ENCODE measurements around the gene FAM131A. TPM values are rescaled to one million over a fixed set of nuclear protein-coding genes. Genes with fewer than 3 reads are reported as not detected.

Gene FAM131A
- total and polyA plus RNA-seq, 10 of the 15 experiments (the other 5 are each of a cell fraction or from before 2014, with no cell fraction given) = 0.31 to 4.5 (median 1.5) TPM

GRCh38 chr3:184352149-184352785, 14.9 kb downstream of the FAM131A start:
- Histone ChIP-seq H3K9ac (ENCODE audit: control insufficient read depth, insufficient read depth, low read length) (no peak overlapping the region), H3K4me1 (ENCODE audit: control insufficient read depth, insufficient read depth, low read length) (no peaks in the 10 kb centered on the region), H3K4me3 (no peak overlapping the region), H4K20me1 (ENCODE audit: control insufficient read depth, insufficient read depth) (no peaks in the 10 kb centered on the region), H3K9me3 (replicated peaks; ENCODE audit: control insufficient read depth, insufficient read depth, low read length) (no peaks in the 10 kb centered on the region), H3K79me2 (ENCODE audit: control insufficient read depth, insufficient read depth, low read length) (no peaks in the 10 kb centered on the region), H3K4me2 (ENCODE audit: control insufficient read depth, insufficient read depth) (no peak overlapping the region), H3K36me3 (ENCODE audit: control insufficient read depth in 2 of 2, insufficient read depth in 2 of 2, low read length in 1 of 2) (no peaks in the 10 kb centered on the region), H2AFZ (ENCODE audit: control insufficient read depth, low read depth, low read length) (no peak overlapping the region), H3K27ac (ENCODE audit: control insufficient read depth, insufficient read depth) (no peak overlapping the region), H3K27me3 (replicated peaks in 1 of 2; ENCODE audit: control insufficient read depth in 2 of 2, insufficient read depth in 2 of 2, low read length in 1 of 2) (no peaks in the 10 kb centered on the region)
- ChIA-PET SMC1A (ENCODE audit: uncharacterized antibody, unreplicated experiment) (no interaction called here), POLR2A (no interaction called here), CTCF (interaction anchor here (0.5 to 3.7 kb wide), 3 partner anchors 19 to 871 kb away, joined by 3 to 16 read pairs (median 3); no protein-coding TSS in a partner anchor), RAD21 (ENCODE audit: unreplicated experiment) (no interaction called here)
- in situ Hi-C loops (cut with MboI) = no loop called here
- intact Hi-C loops (cut with micrococcal nuclease; ENCODE audit: unreplicated experiment) = no loop called here
- TF ChIP-seq BACH1 (IDR thresholded peaks at IDR 0.05; ENCODE audit: borderline replicate concordance) = no peak
- no peak for TF ChIP-seq SKIL (IDR thresholded peaks at IDR 0.05; ENCODE audit: low read depth, poor library complexity, severe bottlenecking)
- TF ChIP-seq DPF2 (IDR thresholded peaks at IDR 0.05) = no peak
- no peak for TF ChIP-seq NR2C2 (IDR thresholded peaks at IDR 0.05; ENCODE audit: borderline replicate concordance, control insufficient read depth, insufficient read length, low read depth)
- TF ChIP-seq SREBF1 (IDR thresholded peaks at IDR 0.05; ENCODE audit: low read length) = no peak
- ATAC-seq = no peak
- FAIRE-seq = no peak
- 74% methylated on average over 14 of the region's 15 CpGs for WGBS (ENCODE audit: insufficient coverage, insufficient replicate concordance, low lambda C conversion rate, missing lambda C conversion rate)
- BruUV-seq (replicated peaks) = no TSS peak
- no peak for DNase-seq (ENCODE audit: low read depth, low spot score)
